Renal pelvis (tissue), 4 donors: ENCODE measurements around the gene TMC4. TPM values are rescaled to one million over a fixed set of nuclear protein-coding genes. Genes with fewer than 3 reads are reported as not detected.
"Not testable (repeated sequence)": the region's sequence is repeated elsewhere in the genome, so short reads cannot be mapped to it uniquely, and the experiment has no call there.

Experiments used
- DNase-seq: peaks from one replicate; pipeline ENCODE4 v3.0.0-alpha.2; 2013
- polyA plus RNA-seq, 3 donors: library from polyadenylated mRNA; unstranded; fragments of 120-200 nt; gene quantifications; one replicate each; pipeline ENCODE4 v1.2.1, GENCODE V29; 2013; ENCODE audit not compliant: insufficient read length in 3 of 3

TMC4 gene
- polyA plus RNA-seq, 3 donors = 33.3 to 38.4 (median 35.7) TPM

DNA sequence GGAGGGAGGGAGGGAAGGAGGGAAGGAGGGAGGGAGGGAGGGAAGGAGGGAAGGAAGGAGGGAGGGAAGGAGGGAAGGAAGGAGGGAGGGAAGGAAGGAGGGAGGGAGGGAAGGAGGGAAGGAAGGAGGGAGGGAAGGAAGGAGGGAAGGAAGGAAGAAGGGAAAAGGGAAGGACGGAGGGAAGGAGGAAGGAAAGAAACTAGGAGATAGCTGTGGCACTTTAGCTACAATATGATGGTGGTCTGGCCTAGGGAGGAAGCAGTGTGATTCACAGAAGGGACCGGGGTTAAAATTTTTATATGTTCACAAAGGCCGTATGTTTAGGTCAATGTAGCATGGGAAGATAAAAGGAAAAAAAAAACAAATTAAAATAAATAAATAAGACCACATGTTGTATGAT lies 8.9 kb upstream of the TMC4 start:
- not testable (repeated sequence) for DNase-seq

DNA sequence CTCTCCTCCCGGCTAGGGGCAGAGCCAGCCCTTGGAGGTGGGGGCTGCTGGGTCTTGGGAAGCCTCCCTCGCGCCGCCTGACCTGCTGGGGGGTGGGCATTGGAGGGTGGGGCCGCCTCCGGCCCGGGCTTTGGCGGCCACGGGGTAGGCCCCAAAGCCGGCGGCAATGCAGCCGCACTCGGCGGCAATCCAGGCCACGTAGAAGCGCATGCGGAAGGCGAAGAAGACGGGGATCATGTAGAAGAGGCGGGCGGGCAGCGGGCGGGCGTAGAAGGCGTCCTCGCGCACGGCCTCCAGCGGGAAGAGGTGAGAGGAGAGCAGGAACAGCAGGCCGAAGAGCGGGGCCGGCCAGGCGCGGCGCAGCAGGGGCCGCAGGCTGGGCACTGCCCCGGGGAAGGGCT lies 7.7 kb upstream of the TMC4 start:
- DNase-seq = no peak

DNA sequence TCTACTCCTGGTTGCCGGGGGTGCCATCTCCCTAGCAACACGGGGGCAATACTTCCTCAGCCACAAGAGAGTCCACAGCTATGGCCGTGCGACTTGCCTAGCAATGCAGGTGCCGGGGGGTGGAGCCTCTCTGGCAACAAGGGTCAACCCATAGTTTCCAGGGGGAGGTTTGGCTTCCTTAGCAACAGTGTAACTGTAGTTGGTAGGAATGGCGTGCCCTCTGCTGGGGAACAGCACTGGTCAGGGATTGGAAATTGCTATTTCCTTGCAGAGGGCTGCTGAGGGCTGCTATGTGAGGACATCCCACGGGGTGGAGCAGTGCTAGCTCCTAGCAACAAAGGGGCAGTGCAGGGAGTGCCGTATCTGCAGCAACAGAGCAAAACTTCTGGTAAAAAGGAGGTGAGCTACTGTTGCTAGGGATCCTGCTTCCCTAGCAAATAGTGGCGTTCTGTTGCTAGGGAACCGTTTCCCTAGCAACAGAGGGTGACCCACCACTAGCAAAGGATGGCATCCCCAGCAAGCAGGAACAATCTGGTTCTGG lies 7.0 kb upstream of the TMC4 start:
- peak; percentile 89 for DNase-seq

DNA sequence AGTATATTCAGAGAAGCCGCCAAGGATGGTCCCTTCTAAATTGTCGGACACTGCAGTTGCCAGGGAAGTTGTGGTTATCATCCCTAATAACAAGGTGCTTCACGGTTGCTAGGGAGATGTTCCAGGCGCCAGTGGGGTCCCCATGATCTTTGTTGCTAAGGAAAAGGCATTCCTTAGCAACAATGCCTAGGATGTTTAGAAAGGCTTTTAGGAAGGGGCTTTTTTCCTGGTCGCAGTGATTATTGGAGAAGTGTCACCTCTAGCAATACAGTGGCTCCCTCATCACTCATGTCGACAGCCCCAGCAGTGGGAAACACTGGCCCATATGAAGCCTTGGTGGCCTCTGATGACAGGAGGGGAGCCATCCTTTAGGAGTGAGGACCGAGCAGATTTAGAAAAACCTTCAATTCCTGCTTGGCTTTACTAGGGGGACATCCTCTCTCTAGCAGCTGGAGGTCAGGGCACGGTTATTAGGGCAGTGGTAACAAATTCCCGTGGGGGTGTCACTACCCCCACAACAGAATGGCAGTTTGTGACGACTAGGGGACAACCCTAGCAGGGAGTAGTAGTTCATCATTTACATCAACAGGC lies 6.4 kb upstream of the TMC4 start:
- DNase-seq = no peak

DNA sequence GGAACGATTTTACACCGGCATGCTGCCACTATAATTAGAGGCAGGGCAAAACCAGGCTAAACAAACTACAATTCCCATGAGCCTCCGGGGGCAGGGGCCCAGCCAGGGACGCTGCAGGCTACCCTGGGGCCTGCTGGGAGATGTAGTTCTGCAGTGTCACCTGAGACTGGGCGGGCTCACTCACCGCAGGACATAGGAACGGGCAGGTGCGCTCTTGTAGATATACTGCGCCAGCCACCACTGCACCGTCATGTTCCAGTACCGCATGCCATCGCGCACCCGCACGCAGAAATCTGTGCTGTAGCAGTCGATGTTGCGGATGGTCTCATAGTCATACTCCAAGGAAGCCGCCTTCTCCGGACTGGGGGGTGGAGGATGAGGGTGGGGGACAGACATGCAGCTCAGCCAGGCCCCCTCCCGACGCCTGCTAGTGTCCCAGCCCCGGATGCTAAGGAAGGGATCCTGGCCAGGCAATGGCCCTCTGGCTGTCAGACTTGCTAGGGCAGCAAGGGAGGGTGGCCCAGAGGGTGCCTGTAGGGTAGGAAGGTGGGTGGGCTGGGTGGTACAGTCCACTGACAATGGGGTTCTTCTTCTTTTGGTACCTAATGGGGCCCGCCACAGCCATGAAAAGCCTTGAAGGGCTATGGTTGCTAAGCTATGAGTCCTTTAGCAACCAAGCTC lies 5.8 kb upstream of the TMC4 start:
- no peak for DNase-seq

DNA sequence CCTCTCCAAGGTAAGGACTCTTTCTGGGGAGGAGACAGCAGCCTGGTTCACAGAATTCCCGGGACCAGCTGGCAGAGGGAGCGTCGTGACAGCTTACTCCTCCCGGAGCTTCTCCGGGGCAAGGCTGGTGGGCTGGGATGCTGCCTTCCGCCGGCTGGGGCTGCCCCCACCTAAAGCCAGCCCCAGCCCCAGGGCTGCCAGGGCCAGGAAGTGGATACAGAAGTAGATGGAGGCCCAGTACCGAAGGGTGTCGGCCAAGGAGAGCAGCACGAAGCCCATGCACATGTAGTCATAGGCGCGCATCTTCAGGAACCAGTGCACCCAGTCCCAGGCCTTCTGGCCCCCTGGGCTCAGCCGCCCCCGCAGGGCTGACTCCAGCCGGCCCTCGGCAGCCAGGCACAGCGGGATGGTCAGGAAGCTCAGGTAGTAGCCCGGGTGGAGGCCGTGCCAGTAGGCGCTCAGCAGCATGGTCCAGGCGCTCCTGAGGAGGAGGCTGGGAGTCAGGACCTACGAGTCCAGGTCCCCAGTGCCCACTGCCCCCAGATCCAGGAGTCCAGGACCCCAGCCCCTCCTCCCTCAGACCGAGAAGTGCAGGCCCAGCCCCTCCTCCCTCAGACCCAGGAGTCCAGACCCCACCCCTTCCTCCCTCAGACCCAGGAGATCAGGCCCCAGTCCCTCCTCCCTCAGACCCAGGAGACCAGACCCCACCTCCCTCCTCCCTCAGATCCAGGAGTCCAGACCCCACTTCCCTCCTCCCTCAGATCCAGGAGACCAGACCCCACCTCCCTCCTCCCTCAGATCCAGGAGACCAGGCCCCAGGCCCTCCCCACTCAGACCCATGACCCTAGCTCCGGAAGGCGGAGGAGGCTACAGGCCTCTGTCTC lies 1.2 kb upstream of the TMC4 start:
- DNase-seq = no peak

DNA sequence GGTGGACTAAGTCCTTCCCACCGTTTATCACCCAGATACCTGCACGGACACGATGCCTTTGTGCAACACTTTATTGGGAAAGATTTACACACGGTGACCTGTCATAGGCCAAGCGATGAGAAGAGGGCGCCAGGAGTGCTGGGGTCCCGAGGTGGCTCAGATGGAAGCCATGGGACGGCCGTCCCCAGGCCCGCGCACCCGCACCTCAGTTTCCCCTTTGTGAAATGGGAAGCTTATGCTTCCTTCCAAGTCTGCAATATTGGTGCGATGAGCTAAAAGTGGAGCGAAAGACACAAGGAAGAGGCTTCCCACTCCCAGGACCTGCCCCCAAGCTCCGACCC lies 369 bp upstream of the TMC4 start:
- DNase-seq = no peak

DNA sequence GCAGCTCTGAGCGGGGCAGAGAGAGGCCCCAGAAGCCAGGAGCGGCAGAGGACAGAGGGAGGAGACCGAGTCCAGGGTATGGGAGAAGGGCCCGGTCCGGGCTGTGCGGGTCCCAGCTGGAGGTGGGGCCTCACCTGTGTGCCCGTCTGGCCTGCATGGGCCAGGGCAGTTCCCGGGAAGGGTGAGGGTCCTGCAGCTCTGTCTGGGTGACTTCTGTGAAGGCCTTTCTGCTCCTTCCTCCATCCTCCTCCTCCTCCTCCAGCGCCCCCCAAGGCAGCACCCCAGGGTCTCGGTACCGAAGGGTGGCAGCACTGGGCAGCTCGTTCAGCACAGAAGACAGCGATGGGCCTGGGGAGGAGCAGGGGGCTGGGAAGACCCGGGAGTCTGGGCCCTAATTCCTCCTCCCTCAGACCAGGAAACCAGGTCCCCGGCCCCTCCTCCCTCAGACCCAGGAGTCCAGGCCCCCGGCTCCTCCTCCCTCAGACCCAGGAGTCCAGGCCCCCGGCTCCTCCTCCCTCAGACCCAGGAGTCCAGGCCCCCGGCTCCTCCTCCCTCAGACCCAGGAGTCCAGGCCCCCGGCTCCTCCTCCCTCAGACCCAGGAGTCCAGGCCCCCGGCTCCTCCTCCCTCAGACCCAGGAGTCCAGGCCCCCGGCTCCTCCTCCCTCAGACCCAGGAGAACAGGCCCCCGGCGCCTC lies 1.1 kb downstream of the TMC4 start:
- not testable (repeated sequence) for DNase-seq

DNA sequence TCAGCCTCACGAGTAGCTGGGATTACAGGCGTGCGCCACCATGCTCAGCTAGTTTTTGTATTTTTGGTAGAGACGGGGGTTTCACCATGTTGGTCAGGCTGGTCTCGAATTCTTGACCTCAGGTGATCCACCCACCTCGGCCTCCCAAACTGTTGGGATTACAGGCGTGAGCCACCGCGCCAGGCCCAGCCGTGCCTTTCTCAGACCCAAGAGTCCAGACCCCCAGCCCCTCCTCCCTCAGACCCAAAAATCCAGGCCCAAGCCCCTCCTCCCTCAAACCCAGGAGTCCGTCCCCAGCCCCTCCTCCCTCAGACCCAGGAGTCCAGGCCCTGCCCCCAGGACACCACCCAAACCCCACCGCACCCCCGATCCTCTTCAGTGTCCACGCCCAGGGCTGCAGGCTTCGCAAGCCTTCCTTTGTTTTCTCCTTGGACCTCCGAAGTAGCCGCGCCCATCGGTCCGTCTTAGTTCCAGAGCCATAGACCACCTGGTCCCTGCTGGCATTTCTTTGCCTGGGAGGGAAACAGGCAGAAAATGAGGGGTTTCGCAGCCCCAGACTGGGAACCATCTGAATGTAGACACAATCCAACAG lies 3.7 kb downstream of the TMC4 start:
- DNase-seq = no peak

DNA sequence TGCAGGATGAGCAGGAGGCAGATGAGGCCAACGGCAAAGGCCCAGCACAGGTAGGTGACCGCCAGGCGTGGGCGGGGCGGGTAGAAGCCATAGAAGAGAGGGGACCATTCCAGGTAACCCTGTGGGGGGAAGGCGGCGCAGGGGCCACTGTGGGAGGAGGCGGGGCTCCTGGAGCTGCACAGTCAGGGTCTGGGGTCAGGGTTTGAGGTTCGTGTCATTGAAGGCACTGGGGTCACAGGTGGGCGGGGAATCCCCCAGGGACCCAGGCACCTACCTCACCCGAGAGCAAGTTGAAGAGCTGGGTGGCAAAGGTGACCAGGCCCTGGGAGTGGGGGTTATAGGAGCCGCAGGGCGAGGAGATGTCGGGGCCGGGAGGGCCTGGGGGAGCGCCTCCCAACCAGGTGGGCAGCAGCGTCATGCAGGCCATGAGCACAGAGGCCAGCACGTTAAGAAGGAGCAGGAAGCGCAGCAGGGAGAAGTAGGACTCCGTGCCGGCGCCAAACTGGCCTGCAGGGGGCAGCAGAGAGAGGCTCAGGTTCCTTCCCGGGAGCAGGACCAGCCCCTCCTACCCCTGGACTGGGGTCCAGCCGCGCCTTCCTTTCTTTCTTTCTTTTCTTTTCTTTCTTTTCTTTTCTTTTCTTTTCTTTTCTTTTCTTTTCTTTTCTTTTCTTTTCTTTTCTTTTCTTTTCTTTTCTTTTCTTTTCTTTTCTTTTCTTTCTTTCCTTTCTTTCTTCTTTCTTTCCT lies 4.6 kb downstream of the TMC4 start:
- peak; percentile 89 for DNase-seq

DNA sequence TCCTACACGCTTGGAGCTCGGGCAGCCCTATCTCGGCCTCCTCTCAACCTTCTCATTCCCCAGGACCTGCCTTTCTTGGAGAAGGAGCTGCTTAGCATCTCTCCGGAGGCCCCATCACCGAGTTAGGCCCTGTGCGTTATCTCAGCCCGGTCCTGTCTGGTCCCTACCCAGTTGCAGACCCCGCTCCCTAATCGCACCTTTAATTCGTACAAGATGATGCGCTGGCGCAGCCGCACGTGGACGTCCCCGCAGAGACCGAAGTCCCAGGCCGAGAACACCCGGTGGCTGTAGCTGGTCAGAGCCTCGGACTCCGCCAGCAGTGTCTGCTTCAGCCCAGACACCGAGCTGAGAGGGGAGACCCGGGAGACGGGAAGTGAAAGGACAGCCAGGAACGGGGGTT lies 7.7 kb downstream of the TMC4 start:
- no peak for DNase-seq

DNA sequence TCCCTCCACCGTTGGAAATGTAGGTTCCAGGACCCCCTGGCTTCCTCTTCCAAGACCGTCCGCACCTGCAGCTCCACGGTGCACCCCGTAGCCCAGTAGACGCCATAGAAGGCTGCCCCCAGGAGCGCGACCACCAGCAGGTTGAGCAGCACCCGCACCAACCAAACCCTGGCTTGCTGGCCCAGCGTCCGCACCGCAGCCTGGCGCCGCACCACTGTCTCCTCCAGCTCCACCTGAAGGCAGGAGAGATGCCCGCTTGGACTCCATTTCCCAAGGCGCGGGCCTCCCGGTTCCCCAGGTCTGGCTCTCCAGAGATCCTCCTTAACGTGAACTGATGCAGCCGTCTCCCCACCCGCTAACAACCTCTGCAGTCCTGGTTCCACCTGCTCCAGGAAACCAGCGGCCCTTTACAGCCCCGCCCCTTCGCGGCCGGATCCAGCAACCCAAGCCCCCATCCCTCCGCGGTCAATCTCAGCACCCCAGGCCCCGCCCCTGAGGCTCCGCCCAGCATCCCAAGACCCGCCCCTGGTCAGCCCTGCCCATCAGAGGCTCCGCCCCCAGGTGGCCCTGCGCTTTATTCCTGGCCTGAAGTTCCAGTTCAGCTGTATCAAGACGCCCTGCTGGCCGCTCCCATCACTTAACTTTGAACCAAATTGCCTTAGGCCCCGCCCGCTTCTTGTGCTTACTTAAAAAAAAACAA lies 8.4 kb downstream of the TMC4 start:
- DNase-seq = peak; percentile 35

DNA sequence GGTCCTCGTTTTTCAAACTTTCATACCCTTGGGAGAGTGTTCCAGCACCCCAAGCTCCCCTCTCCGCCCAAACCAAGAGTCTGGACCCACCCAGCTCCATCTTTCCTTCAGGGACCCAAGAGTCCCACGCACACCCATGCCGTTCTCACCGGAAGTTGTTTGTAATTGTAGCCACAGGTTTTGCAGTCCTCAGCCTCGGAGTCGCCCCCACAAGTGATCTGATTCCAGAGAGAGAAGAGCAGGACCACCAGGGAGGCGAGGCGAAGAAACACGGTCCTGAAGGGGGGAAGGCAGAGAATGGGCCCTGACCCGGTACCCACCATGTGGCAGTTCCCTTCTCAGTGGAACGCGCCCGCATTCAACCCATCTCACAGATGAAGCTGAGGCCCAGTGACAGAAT lies 10.1 kb downstream of the TMC4 start:
- DNase-seq = no peak

DNA sequence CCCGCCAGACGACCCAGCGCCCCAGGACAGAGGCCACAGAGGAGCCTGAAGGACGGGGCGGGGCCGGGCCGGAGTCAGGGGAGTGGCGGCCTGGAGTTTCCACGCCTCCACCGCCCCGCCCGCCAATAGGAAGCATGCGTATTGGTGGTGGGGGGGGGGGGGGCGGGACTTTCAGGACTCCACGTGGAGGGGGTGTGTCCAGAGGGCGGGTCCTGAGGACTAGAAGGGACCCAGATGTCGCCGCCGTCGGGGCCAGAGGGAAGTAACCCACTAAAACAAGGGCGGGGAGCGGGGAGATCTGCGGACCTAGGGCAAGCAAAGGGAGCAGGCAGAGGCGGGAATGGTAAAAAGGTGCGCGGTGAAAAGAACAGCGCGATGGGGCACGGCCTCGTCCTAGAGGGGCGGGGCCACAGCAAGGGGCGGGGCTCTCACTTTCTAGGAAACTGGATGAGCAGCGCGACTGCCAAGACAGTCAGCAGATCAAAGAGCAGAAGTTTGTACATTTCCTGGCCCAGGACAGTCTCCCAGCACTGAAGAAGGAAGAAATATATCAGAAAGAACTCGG lies 10.6 kb downstream of the TMC4 start:
- peak; percentile 74 for DNase-seq

DNA sequence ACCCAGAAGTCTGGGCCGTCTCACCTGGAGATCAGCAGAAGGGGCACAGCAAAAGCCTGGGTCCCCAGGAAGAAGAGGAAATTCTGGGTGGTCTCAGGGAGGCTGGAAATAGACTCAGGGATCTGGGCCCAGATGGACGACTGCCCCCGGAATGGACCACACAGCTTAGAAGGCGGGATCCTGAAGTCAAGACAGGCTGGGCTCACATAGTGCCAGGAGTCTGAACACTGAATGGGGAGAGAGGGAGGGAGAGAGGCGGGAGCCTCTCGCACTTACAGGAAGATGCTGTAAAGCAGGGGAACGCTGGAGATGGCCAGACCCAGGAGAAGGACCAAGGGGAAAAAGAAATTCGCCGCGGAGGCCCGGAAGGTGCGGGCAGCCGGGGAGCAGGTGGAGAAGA lies 12.1 kb downstream of the TMC4 start:
- no peak for DNase-seq

DNA sequence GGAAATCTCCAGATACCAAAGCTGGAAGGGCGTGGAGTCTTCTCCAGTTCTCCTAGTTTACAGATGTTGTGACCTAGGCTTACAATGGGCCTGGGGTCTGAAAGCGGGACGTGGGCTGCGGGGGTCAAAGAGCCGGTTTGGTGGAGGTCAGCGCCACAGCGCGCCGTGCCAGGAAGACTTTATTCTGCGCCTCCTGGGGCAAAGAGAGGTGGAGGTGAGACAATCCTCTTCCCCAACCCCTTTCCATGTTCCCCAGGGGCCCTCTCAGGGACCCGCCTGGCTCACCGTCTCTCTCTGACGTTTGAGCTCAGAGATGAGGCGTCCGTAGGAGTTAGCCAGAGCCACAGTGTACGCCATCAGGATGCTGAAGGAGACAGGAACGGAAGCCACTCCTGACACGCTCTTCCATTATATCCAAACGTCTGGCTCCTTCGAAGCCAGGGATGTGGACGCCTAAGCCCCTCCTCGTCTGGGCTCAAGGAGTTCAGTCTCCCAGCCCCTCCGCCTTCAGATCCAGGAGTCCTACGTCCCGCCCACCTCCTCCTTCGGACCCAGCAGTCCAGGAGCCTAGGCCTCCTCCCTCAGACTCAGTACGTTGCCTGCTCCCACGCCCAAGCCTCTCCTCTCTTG lies 12.7 kb downstream of the TMC4 start:
- DNase-seq = no peak

DNA sequence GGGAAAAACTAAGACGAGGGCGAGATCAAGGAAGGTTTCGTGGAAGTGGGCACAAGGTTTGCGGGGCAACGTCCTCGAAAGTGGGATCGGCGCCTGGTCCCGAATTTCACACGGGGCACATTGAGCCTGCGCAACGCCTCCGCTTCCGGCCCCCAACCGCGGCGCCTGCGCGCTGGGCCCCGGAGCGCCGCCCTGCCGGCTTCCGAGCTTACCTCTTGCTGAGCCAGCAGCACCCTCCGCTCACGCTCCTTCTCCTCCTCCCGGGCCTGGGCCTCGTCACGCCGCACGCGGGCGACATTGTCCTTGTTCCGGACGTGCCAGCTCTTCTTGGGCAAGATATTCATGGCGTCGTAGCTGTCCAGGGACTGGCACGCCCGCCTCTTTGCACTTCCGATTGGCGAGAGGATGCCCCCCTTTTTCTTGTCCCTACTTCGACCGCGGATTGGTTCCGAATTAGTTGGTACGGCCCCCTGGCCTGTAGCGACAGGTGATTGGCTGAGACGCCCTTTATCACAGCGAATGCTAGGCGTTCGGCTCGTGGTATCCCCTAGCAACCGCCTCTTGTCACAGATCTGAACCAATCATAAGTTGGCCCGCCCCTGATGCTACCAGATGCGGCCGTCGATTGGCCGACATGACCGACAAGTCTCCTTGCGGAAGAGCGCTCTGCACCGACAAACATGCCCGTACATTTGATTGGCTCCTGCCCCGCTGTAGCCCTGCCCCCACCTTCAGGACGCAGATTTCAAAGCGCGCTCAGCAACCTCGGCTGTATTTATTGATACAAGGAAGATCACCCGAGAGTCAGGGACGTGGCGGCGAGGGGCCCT lies 13.4 kb downstream of the TMC4 start, which contains the start of gene LENG1:
Gene LENG1 (minus strand): TSS at position 370 of the 830 bp plus-strand sequence. CDS start 26 bp downstream, at position 344.
- peak; percentile 100 for DNase-seq

DNA sequence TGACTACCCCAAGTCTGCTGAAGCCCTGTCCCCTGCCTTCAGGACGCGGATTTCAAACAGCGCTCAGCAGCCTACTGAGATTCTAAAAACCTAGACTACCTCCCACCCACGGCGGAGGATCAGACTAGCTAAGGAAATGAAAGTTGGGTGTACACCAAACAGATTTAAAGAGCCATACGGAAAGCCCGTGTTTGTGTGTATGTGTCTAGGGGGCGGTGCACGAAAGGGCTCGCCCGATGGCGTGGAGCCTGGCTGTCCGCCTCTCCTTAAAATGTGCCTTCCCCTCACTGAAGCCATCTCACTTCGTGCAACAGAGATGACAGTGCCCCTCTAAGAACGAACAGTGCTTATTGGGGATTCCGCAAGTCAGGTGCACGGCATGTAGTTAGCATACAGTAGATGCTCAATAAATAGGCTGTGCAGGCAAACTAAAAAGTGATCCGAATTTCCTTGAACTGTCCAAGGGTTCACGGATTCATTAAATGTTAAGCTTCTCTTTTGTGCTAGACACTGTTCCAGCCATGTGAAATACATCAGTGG lies 14.1 kb downstream of the TMC4 start:
- DNase-seq = no peak
